ENCODE data around the gene SEC24D. TPM values are rescaled to one million over a fixed set of nuclear protein-coding genes. Genes with fewer than 3 reads are reported as not detected.

SEC24D gene
- total RNA-seq, 1 experiment from 2014 or later: 63.1 TPM

DNA sequence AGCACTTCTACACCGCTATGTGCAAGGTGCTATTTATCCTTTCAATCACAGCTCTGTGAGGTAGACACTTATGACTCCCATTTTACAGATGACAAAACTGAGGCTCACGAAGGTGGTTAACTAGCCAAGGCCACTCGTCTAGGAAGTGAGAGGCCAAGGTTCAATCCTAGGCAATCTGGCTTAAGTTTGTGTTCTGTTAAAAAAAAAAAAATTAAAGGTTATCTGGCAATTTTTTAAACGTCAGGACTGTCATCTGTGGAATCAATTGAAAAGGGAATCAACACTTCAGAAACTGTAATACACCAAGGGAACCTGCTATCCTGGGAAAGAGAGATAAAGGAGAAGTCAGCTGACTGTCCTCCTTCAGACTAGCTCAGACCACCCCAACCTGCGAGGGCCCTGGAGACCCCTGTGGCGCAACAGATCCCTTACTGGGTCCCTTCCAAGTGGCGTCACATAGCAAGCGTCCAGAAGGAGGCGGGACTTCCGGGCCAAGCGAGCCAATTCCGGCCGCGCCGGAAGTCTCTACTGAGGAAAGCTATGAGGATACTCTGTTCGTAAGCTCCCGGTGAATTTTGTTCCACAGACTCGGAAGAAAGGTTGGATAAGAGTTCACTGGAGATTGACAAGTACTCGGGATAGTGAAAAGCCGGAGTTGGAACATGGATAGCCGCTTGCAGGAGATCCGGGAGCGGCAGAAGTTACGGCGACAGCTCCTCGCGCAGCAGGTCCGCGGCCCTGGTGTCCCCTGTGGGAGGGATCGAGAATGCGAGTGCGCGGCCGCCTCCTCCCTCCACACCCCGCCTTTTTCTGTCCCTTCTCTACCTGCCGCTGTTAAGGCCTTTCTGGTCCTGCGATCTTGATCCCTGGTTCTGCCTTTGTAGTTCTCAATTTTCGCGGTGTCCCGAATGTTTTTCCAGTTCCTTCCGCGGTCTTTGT, 150.8 kb downstream of the SEC24D start, which contains the start of gene METTL14:
TSS of gene METTL14 (plus strand) at position 520 of the 939 bp plus-strand sequence. CDS start at position 663, 143 bp downstream.
- no peaks in the 10 kb centered on the region for H3K27me3 Mint-ChIP-seq (ENCODE audit: low read depth)
- peaks cover 17% of the 10 kb centered on the region for H3K4me1 Mint-ChIP-seq
- DNase-seq (ENCODE audit: low spot score): peak; percentile 97
- peaks cover 12% of the 10 kb centered on the region for H3K36me3 Mint-ChIP-seq
- H3K9me3 Mint-ChIP-seq: no peaks in the 10 kb centered on the region
- H3K4me3 Mint-ChIP-seq: peak within 1 kb of the TSS; percentile 99
- peak within 1 kb of the TSS; percentile 96 for H3K27ac Mint-ChIP-seq
- peak; percentile 94 for ATAC-seq
- ChIA-PET CTCF (interaction anchor here (0.8 to 2.9 kb wide), 8 partner anchors 9 to 332 kb away, joined by 3 to 18 read pairs (median 4); partner anchors contain the start of gene PRSS12), POLR2A (interaction anchor here (0.6 to 1.2 kb wide), 3 partner anchors 13 to 527 kb away, joined by 3 read pairs; partner anchors contain the start of genes PRSS12 and USP53)
- TF ChIP-seq TEAD1 (CRISPR knock-in tag; IDR thresholded peaks at IDR 0.05): peak; percentile 30; the same call in 1 of the 2 replicates
- TF ChIP-seq, protein P1, sequence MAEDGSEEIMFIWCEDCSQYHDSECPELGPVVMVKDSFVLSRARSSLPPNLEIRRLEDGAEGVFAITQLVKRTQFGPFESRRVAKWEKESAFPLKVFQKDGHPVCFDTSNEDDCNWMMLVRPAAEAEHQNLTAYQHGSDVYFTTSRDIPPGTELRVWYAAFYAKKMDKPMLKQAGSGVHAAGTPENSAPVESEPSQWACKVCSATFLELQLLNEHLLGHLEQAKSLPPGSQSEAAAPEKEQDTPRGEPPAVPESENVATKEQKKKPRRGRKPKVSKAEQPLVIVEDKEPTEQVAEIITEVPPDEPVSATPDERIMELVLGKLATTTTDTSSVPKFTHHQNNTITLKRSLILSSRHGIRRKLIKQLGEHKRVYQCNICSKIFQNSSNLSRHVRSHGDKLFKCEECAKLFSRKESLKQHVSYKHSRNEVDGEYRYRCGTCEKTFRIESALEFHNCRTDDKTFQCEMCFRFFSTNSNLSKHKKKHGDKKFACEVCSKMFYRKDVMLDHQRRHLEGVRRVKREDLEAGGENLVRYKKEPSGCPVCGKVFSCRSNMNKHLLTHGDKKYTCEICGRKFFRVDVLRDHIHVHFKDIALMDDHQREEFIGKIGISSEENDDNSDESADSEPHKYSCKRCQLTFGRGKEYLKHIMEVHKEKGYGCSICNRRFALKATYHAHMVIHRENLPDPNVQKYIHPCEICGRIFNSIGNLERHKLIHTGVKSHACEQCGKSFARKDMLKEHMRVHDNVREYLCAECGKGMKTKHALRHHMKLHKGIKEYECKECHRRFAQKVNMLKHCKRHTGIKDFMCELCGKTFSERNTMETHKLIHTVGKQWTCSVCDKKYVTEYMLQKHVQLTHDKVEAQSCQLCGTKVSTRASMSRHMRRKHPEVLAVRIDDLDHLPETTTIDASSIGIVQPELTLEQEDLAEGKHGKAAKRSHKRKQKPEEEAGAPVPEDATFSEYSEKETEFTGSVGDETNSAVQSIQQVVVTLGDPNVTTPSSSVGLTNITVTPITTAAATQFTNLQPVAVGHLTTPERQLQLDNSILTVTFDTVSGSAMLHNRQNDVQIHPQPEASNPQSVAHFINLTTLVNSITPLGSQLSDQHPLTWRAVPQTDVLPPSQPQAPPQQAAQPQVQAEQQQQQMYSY (CRISPR knock-in tag; IDR thresholded peaks at IDR 0.05): no peak
- TF ChIP-seq GTF2I (CRISPR knock-in tag; conservative IDR thresholded peaks at IDR 0.05): peak; percentile 84; the same call in 1 of the 2 replicates
- TF ChIP-seq TCF7 (CRISPR knock-in tag; IDR thresholded peaks at IDR 0.05; ENCODE audit: low read depth): no peak
- no peak for TF ChIP-seq CBFB (CRISPR knock-in tag; IDR thresholded peaks at IDR 0.05; ENCODE audit: low read depth)
- TF ChIP-seq, protein P2, sequence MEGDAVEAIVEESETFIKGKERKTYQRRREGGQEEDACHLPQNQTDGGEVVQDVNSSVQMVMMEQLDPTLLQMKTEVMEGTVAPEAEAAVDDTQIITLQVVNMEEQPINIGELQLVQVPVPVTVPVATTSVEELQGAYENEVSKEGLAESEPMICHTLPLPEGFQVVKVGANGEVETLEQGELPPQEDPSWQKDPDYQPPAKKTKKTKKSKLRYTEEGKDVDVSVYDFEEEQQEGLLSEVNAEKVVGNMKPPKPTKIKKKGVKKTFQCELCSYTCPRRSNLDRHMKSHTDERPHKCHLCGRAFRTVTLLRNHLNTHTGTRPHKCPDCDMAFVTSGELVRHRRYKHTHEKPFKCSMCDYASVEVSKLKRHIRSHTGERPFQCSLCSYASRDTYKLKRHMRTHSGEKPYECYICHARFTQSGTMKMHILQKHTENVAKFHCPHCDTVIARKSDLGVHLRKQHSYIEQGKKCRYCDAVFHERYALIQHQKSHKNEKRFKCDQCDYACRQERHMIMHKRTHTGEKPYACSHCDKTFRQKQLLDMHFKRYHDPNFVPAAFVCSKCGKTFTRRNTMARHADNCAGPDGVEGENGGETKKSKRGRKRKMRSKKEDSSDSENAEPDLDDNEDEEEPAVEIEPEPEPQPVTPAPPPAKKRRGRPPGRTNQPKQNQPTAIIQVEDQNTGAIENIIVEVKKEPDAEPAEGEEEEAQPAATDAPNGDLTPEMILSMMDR (IDR thresholded peaks at IDR 0.05): no peak
- TF ChIP-seq, protein P3, sequence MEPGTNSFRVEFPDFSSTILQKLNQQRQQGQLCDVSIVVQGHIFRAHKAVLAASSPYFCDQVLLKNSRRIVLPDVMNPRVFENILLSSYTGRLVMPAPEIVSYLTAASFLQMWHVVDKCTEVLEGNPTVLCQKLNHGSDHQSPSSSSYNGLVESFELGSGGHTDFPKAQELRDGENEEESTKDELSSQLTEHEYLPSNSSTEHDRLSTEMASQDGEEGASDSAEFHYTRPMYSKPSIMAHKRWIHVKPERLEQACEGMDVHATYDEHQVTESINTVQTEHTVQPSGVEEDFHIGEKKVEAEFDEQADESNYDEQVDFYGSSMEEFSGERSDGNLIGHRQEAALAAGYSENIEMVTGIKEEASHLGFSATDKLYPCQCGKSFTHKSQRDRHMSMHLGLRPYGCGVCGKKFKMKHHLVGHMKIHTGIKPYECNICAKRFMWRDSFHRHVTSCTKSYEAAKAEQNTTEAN (CRISPR knock-in tag; IDR thresholded peaks at IDR 0.05): no peak
- peak; percentile 58; the same call in 1 of the 2 replicates for TF ChIP-seq GABPB1 (CRISPR knock-in tag; IDR thresholded peaks at IDR 0.05)
- TF ChIP-seq ZNF219 (CRISPR knock-in tag; IDR thresholded peaks at IDR 0.05; ENCODE audit: borderline replicate concordance): no peak
- TF ChIP-seq NFE2L1 (CRISPR knock-in tag; IDR thresholded peaks at IDR 0.05): no peak
- no peak for TF ChIP-seq CREB1 (CRISPR knock-in tag; IDR thresholded peaks at IDR 0.05)
- TF ChIP-seq, protein P4, sequence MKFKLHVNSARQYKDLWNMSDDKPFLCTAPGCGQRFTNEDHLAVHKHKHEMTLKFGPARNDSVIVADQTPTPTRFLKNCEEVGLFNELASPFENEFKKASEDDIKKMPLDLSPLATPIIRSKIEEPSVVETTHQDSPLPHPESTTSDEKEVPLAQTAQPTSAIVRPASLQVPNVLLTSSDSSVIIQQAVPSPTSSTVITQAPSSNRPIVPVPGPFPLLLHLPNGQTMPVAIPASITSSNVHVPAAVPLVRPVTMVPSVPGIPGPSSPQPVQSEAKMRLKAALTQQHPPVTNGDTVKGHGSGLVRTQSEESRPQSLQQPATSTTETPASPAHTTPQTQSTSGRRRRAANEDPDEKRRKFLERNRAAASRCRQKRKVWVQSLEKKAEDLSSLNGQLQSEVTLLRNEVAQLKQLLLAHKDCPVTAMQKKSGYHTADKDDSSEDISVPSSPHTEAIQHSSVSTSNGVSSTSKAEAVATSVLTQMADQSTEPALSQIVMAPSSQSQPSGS (CRISPR knock-in tag; IDR thresholded peaks at IDR 0.05; ENCODE audit: borderline replicate concordance, low read depth): no peak
- TF ChIP-seq SP1 (CRISPR knock-in tag; conservative IDR thresholded peaks at IDR 0.05): peak; percentile 44; the same call in 1 of the 2 replicates
- no peak for TF ChIP-seq FOXJ3 (CRISPR knock-in tag; IDR thresholded peaks at IDR 0.05; ENCODE audit: borderline replicate concordance)
- TF ChIP-seq, protein P5, sequence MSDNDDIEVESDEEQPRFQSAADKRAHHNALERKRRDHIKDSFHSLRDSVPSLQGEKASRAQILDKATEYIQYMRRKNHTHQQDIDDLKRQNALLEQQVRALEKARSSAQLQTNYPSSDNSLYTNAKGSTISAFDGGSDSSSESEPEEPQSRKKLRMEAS (CRISPR knock-in tag; IDR thresholded peaks at IDR 0.05): 0 out of 2 replicates have a peak, but pooled peaks have one; percentile 21
- no peak for TF ChIP-seq ZNF232 (CRISPR knock-in tag; IDR thresholded peaks at IDR 0.05)
- no peak for TF ChIP-seq OVOL2 (CRISPR knock-in tag; IDR thresholded peaks at IDR 0.05; ENCODE audit: borderline replicate concordance)
- TF ChIP-seq CREM (CRISPR knock-in tag; IDR thresholded peaks at IDR 0.05): peak; percentile 95
- no peak for TF ChIP-seq TEAD4 (CRISPR knock-in tag; IDR thresholded peaks at IDR 0.05)
- TF ChIP-seq GRHL2 (CRISPR knock-in tag; IDR thresholded peaks at IDR 0.05; ENCODE audit: insufficient replicate concordance, severe bottlenecking): no peak
- TF ChIP-seq, protein P6, sequence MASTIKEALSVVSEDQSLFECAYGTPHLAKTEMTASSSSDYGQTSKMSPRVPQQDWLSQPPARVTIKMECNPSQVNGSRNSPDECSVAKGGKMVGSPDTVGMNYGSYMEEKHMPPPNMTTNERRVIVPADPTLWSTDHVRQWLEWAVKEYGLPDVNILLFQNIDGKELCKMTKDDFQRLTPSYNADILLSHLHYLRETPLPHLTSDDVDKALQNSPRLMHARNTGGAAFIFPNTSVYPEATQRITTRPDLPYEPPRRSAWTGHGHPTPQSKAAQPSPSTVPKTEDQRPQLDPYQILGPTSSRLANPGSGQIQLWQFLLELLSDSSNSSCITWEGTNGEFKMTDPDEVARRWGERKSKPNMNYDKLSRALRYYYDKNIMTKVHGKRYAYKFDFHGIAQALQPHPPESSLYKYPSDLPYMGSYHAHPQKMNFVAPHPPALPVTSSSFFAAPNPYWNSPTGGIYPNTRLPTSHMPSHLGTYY (CRISPR knock-in tag; IDR thresholded peaks at IDR 0.05): no peak
- TF ChIP-seq, protein P7, sequence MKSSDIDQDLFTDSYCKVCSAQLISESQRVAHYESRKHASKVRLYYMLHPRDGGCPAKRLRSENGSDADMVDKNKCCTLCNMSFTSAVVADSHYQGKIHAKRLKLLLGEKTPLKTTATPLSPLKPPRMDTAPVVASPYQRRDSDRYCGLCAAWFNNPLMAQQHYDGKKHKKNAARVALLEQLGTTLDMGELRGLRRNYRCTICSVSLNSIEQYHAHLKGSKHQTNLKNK (CRISPR knock-in tag; IDR thresholded peaks at IDR 0.05): no peak
- no peak for TF ChIP-seq ZNF138 (CRISPR knock-in tag; conservative IDR thresholded peaks at IDR 0.05)
- TF ChIP-seq ZNF263 (CRISPR knock-in tag; IDR thresholded peaks at IDR 0.05; ENCODE audit: low read depth): no peak
- no peak for TF ChIP-seq SMAD3 (CRISPR knock-in tag; IDR thresholded peaks at IDR 0.05; ENCODE audit: borderline replicate concordance)
- TF ChIP-seq ZNF416 (CRISPR knock-in tag; IDR thresholded peaks at IDR 0.05): no peak
